ENCODE results near the gene HEXA.

DNA sequence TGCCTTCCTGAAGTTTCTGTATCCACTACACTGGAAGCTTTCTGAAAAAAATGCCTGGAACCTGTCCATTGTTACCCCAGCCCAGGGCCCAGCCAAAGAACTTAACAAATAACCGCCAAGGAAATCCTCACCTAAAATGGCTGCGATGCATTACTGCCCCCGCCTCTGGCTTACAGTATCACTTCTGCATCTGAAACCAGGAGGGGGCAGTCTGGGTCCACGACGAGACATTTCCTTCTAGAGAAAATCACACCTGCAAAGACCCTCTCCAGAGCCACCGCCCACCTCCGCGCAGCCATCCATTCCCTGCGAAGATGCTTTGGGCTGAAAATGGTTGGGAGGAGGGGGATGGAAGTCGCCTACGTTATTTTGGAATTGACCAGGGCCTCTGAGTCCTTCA lies 33.4 kb downstream of the HEXA start:
- TF ChIP-seq, protein P1, sequence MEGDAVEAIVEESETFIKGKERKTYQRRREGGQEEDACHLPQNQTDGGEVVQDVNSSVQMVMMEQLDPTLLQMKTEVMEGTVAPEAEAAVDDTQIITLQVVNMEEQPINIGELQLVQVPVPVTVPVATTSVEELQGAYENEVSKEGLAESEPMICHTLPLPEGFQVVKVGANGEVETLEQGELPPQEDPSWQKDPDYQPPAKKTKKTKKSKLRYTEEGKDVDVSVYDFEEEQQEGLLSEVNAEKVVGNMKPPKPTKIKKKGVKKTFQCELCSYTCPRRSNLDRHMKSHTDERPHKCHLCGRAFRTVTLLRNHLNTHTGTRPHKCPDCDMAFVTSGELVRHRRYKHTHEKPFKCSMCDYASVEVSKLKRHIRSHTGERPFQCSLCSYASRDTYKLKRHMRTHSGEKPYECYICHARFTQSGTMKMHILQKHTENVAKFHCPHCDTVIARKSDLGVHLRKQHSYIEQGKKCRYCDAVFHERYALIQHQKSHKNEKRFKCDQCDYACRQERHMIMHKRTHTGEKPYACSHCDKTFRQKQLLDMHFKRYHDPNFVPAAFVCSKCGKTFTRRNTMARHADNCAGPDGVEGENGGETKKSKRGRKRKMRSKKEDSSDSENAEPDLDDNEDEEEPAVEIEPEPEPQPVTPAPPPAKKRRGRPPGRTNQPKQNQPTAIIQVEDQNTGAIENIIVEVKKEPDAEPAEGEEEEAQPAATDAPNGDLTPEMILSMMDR (IDR thresholded peaks at IDR 0.05): no peak
- TF ChIP-seq POLR2A (IDR thresholded peaks at IDR 0.05): no peak

Measured in lower leg skin (tissue), 3 donors.